ENCODE results near the gene WFDC10B.
"Not testable (repeated sequence)": the region's sequence is repeated elsewhere in the genome, so short reads cannot be mapped to it uniquely, and the experiment has no call there.

The WFDC10B gene

GRCh38 chr20:45649312-45649863 is 55.4 kb downstream of the WFDC10B start:
- ChIA-PET POLR2A (no interaction called here), CTCF (no interaction called here)
- H3K4me3 ChIP-seq (ENCODE audit: low read depth, low read length) = no peak overlapping the region
- DNase-seq (ENCODE audit: low read depth, low spot score) = no peak
- TF ChIP-seq, protein P1, sequence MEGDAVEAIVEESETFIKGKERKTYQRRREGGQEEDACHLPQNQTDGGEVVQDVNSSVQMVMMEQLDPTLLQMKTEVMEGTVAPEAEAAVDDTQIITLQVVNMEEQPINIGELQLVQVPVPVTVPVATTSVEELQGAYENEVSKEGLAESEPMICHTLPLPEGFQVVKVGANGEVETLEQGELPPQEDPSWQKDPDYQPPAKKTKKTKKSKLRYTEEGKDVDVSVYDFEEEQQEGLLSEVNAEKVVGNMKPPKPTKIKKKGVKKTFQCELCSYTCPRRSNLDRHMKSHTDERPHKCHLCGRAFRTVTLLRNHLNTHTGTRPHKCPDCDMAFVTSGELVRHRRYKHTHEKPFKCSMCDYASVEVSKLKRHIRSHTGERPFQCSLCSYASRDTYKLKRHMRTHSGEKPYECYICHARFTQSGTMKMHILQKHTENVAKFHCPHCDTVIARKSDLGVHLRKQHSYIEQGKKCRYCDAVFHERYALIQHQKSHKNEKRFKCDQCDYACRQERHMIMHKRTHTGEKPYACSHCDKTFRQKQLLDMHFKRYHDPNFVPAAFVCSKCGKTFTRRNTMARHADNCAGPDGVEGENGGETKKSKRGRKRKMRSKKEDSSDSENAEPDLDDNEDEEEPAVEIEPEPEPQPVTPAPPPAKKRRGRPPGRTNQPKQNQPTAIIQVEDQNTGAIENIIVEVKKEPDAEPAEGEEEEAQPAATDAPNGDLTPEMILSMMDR (IDR thresholded peaks at IDR 0.05; ENCODE audit: insufficient read depth, low read length, missing control alignments) = no peak

- TF ChIP-seq, protein P1 (IDR thresholded peaks at IDR 0.05; ENCODE audit: insufficient read depth, low read length, missing control alignments) = no peak
- CTCF ChIA-PET = no interaction called here
- DNase-seq (ENCODE audit: low read depth, low spot score) = no peak
- H3K4me3 ChIP-seq (ENCODE audit: low read depth, low read length) = no peak overlapping the region
- POLR2A ChIA-PET = no interaction called here
Observed at GRCh38 chr20:45647441-45648050, 57.3 kb downstream of the WFDC10B start.

DNA sequence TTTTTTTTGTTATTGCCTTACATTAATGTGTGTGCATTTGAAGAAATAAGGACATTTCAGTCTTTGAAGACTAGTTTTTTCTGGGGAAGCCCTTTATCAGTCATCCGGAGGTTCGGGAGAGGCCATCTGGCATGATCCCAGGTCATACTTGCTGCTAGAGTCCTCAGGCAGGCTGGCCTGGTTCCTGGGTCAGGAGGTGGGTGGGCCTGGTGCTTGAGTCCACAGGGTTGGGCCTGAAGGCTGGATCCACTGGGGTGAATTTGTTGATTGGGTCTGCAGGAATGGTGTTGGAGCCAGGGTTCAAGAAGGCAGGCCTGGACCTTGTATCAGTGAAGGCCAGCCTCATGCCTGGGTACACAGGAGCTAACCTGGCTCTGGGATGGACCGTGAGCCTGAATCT is 57.9 kb downstream of the WFDC10B start:
- no peak overlapping the region for H3K4me3 ChIP-seq (ENCODE audit: low read depth, low read length)
- POLR2A ChIA-PET = no interaction called here
- CTCF ChIA-PET = no interaction called here
- TF ChIP-seq, protein P1 (IDR thresholded peaks at IDR 0.05; ENCODE audit: insufficient read depth, low read length, missing control alignments) = no peak
- DNase-seq (ENCODE audit: low read depth, low spot score) = no peak

- POLR2A ChIA-PET; DNase-seq (ENCODE audit: low read depth, low spot score); CTCF ChIA-PET; H3K4me3 ChIP-seq (ENCODE audit: low read depth, low read length): not testable (repeated sequence)
Observed at GRCh38 chr20:45645869-45646268, 59.0 kb downstream of the WFDC10B start.

GRCh38 chr20:45641076-45641475 is 63.7 kb downstream of the WFDC10B start:
- DNase-seq (ENCODE audit: low read depth, low spot score); POLR2A ChIA-PET; CTCF ChIA-PET; H3K4me3 ChIP-seq (ENCODE audit: low read depth, low read length): not testable (repeated sequence)

DNA sequence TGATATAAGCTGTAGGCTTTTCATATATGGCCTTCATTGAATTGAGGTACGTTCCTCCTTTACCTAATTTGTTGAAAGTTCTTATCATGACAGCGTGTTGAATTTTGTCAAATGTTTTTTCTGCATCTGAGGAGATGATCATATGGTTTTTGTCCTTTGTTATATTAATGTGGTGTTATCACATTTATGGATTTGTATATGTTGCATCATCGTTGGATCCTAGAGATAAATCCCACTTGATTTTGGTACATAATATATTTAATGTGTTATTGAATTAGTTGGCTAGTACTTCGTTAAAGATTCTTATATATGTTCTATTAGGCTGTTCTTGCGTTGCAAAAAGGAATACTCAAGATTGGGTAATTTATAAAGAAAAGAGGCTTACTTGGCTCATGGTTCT is 65.1 kb downstream of the WFDC10B start:
- CTCF ChIA-PET = no interaction called here
- POLR2A ChIA-PET = no interaction called here
- TF ChIP-seq, protein P1 (IDR thresholded peaks at IDR 0.05; ENCODE audit: insufficient read depth, low read length, missing control alignments) = no peak
- no peak for DNase-seq (ENCODE audit: low read depth, low spot score)
- no peak overlapping the region for H3K4me3 ChIP-seq (ENCODE audit: low read depth, low read length)

DNA sequence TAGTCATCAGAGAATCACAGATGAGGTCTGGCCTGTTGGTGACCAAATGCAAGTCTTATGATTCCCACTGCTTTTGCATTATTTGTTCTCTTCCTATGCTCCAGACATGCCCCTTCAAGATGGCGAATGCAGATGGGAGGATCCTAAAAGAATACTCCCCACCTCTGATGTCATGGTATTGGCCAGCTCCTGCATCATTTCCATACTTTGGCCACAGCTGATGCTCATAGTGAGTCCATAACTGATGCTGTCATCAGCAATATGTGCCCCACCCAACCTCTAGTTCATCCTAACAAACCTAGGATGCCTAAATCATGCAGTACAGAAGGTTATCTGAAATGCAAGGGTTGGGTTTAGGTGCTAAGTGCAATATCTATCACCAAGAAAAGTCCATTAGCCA is 68.3 kb downstream of the WFDC10B start:
- TF ChIP-seq, protein P1 (IDR thresholded peaks at IDR 0.05; ENCODE audit: insufficient read depth, low read length, missing control alignments) = no peak
- DNase-seq (ENCODE audit: low read depth, low spot score) = no peak
- POLR2A ChIA-PET = no interaction called here
- H3K4me3 ChIP-seq (ENCODE audit: low read depth, low read length) = no peak overlapping the region
- CTCF ChIA-PET = no interaction called here

All from AG04449 (cell line).